Endothelial cell of hepatic sinusoid (primary cell): ENCODE results near the gene ZSWIM3.
"Not testable (repeated sequence)": the region's sequence is repeated elsewhere in the genome, so short reads cannot be mapped to it uniquely, and the experiment has no call there.

Experiments
- in situ Hi-C: cut with HindIII; loops from 2 replicates; pipeline ENCODE4 v1.10.0; 2017; ENCODE audit warnings: low sequenced_read_pairs

ZSWIM3 gene

GRCh38 chr20:45857114-45857881 is at the start of gene ZSWIM3, which contains the start of gene ACOT8:
Gene ZSWIM3 (plus strand): TSS chr20:45857614. CDS start chr20:45857826, 212 bp downstream.
Gene ACOT8 (minus strand): TSS chr20:45857392. CDS start chr20:45857315, 77 bp downstream.
- in situ Hi-C loops, result no loop called here

GRCh38 chr20:45810191-45810970 is 47.0 kb upstream of the ZSWIM3 start:
- in situ Hi-C loops, result loop anchor here (5.0 kb wide), 1 partner anchor 62 kb away; no protein-coding TSS in a partner anchor

GRCh38 chr20:45812157-45813005 is 45.0 kb upstream of the ZSWIM3 start, which contains the start of gene UBE2C:
Gene UBE2C (plus strand): TSS chr20:45812644. CDS start chr20:45812696, 52 bp downstream.
- in situ Hi-C loops, result loop anchor here (5.0 kb wide), 1 partner anchor 60 kb away; no protein-coding TSS in a partner anchor

GRCh38 chr20:45813006-45813340 is 44.4 kb upstream of the ZSWIM3 start:
- in situ Hi-C loops, result loop anchor here (5.0 kb wide), 1 partner anchor 59 kb away; no protein-coding TSS in a partner anchor

GRCh38 chr20:45813489-45813888 is 43.9 kb upstream of the ZSWIM3 start:
- in situ Hi-C loops, result loop anchor here (5.0 kb wide), 1 partner anchor 59 kb away; no protein-coding TSS in a partner anchor

- in situ Hi-C loops, result loop anchor here (5.0 kb wide), 1 partner anchor 58 kb away; no protein-coding TSS in a partner anchor
Observed at GRCh38 chr20:45814314-45814713, 43.1 kb upstream of the ZSWIM3 start.

GRCh38 chr20:45816951-45817350 is 40.5 kb upstream of the ZSWIM3 start:
- in situ Hi-C loops, result no loop called here

GRCh38 chr20:45817376-45818194 is 39.8 kb upstream of the ZSWIM3 start:
- in situ Hi-C loops, result no loop called here

- in situ Hi-C loops, result no loop called here
Observed at GRCh38 chr20:45818239-45818638, 39.2 kb upstream of the ZSWIM3 start.

- in situ Hi-C loops, result no loop called here
Observed at GRCh38 chr20:45819466-45819865, 37.9 kb upstream of the ZSWIM3 start.

GRCh38 chr20:45821947-45822346 is 35.5 kb upstream of the ZSWIM3 start:
- in situ Hi-C loops, result no loop called here

GRCh38 chr20:45822857-45823256 is 34.6 kb upstream of the ZSWIM3 start:
- in situ Hi-C loops, result no loop called here

- in situ Hi-C loops, result no loop called here
Observed at GRCh38 chr20:45823949-45824835, 33.2 kb upstream of the ZSWIM3 start.

- in situ Hi-C loops, result no loop called here
Observed at GRCh38 chr20:45826381-45827019, 30.9 kb upstream of the ZSWIM3 start.

- in situ Hi-C loops, result no loop called here
Observed at GRCh38 chr20:45827030-45827652, 30.3 kb upstream of the ZSWIM3 start, which contains the start of gene TNNC2. Gene TNNC2 (minus strand): TSS chr20:45827312. CDS start chr20:45827248, 64 bp downstream.

- in situ Hi-C loops, result no loop called here
Observed at GRCh38 chr20:45827712-45828111, 29.7 kb upstream of the ZSWIM3 start.

GRCh38 chr20:45828589-45828988 is 28.8 kb upstream of the ZSWIM3 start:
- in situ Hi-C loops, result no loop called here

GRCh38 chr20:45829673-45830106 is 27.7 kb upstream of the ZSWIM3 start:
- in situ Hi-C loops, result not testable (repeated sequence)
